ENCODE measurements around the gene OR52N1.

GRCh38 chr11:5807580-5807979 lies 16.5 kb upstream of the OR52N1 start:
- TF ChIP-seq CTCF (IDR thresholded peaks at IDR 0.05; ENCODE audit: low read length) (no peak), EZH2 (optimal IDR thresholded peaks at IDR 0.05; ENCODE audit: low read depth, low read length) (no peak), EZH2phosphoT487 (IDR thresholded peaks at IDR 0.05; ENCODE audit: low read length) (no peak)
